Natural killer cell (primary cell): ENCODE measurements around the gene FZD4. TPM values are rescaled to one million over a fixed set of nuclear protein-coding genes. Genes with fewer than 3 reads are reported as not detected.
"Not testable (repeated sequence)": the region's sequence is repeated elsewhere in the genome, so short reads cannot be mapped to it uniquely, and the experiment has no call there.

Source experiments
- ATAC-seq, 3 donors: fragments of 150-1000 bp in 2 of 3; fragments of 200-7000 bp in 1 of 3; cut with Tn5 transposase; 1 replicate in 1 of 3; 2 replicates in 2 of 3; pipeline ENCODE4 v1.10.0; 2021; ENCODE audit warnings: mild to moderate bottlenecking in 2 of 3, moderate library complexity in 2 of 3
- DNase-seq, 2 donors: peaks; one replicate each; pipeline versions ENCODE4 v3.0.0 to v3.0.0-alpha.2; 2013 to 2021; ENCODE audit warnings: mixed read lengths in 1 of 2
- H3K27ac ChIP-seq: one replicate; pipeline ENCODE4 v1.5.1; 2013; ENCODE audit warnings: mild to moderate bottlenecking, low read length
- H3K27me3 ChIP-seq: one replicate; pipeline ENCODE4 v1.6.1; 2013; ENCODE audit warnings: low read length; ENCODE audit not compliant: control insufficient read depth, insufficient read depth
- H3K36me3 ChIP-seq: one replicate; pipeline ENCODE4 v1.6.1; 2013; ENCODE audit warnings: low read length; ENCODE audit not compliant: control insufficient read depth, insufficient read depth
- H3K4me1 ChIP-seq: one replicate; pipeline ENCODE4 v1.6.1; 2013; ENCODE audit warnings: low read length; ENCODE audit not compliant: control insufficient read depth, insufficient read depth
- H3K4me3 ChIP-seq: one replicate; pipeline ENCODE4 v1.5.1; 2013; ENCODE audit warnings: low read length
- H3K9me3 ChIP-seq: one replicate; pipeline ENCODE4 v1.6.1; 2013; ENCODE audit warnings: low read length; ENCODE audit not compliant: control insufficient read depth, insufficient read depth
- H3K27ac Mint-ChIP-seq, 2 donors: one replicate each; pipeline ENCODE4 v1.8.0; 2022; ENCODE audit warnings: mild to moderate bottlenecking in 2 of 2, mixed read lengths in 2 of 2, moderate library complexity in 1 of 2
- H3K27me3 Mint-ChIP-seq, 2 donors: one replicate each; pipeline ENCODE4 v1.8.0; 2022; ENCODE audit warnings: low read depth in 2 of 2, mixed read lengths in 2 of 2
- H3K36me3 Mint-ChIP-seq: one replicate; pipeline ENCODE4 v1.8.0; 2022; ENCODE audit warnings: mixed read lengths
- H3K4me1 Mint-ChIP-seq, 2 donors: one replicate each; pipeline ENCODE4 v1.8.0; 2022; ENCODE audit warnings: mixed read lengths in 2 of 2
- H3K4me3 Mint-ChIP-seq: one replicate; pipeline ENCODE4 v1.8.0; 2022; ENCODE audit warnings: mild to moderate bottlenecking, moderate library complexity, mixed read lengths
- H3K9me3 Mint-ChIP-seq, 2 donors: one replicate each; pipeline ENCODE4 v1.8.0; 2022; ENCODE audit warnings: mixed read lengths in 2 of 2
- CTCF ChIP-seq: fragments of 200-600 bp; IDR thresholded peaks from one replicate; pipeline ENCODE4 v1.8.0; 2022; ENCODE audit warnings: antibody characterized with exemption
- WGBS: methylation state at CpG from one replicate; pipeline ENCODE4 v1.1.7; 2013; ENCODE audit warnings: missing lambda C conversion rate; ENCODE audit not compliant: insufficient coverage; 5-methylcytosine and 5-hydroxymethylcytosine counted together
- intact Hi-C: fragments of 100-400 bp; cut with micrococcal nuclease; formaldehyde crosslinking; loops from one replicate; pipeline ENCODE4 v1.14.2; 2022
- total RNA-seq, 4 donors: library from RNA; stranded (reverse); fragments of 120-200 nt in 1 of 4; gene quantifications; one replicate each; pipeline versions ENCODE4 v1.2.3 to v1.2.4, GENCODE V29; 2013 to 2022

The FZD4 gene
- total RNA-seq, 3 donors from 2014 or later (not counting 1 experiment from before 2014, with no cell fraction given) = 0.02 to 0.11 (median 0.05) TPM

GRCh38 chr11:86999388-86999787, 44.2 kb upstream of the FZD4 start:
- Histone ChIP-seq H3K27me3 (no peaks in the 10 kb centered on the region), H3K4me3 (no peak overlapping the region), H3K27ac (no peak overlapping the region), H3K9me3 (no peaks in the 10 kb centered on the region), H3K4me1 (no peaks in the 10 kb centered on the region), H3K36me3 (no peaks in the 10 kb centered on the region)
- DNase-seq (no peak), ATAC-seq (no peak)
- WGBS = 100% methylated on average over 1 of the region's 1 CpG
- Mint-ChIP-seq H3K9me3 (no peaks in the 10 kb centered on the region), H3K4me3 (no peak overlapping the region), H3K27ac (no peak overlapping the region), H3K4me1 (no peaks in the 10 kb centered on the region), H3K27me3 (no peaks in the 10 kb centered on the region), H3K36me3 (no peaks in the 10 kb centered on the region)
- TF ChIP-seq CTCF = no peak
- intact Hi-C loops = no loop called here

GRCh38 chr11:86996953-86997570, 41.9 kb upstream of the FZD4 start:
- H3K27ac ChIP-seq = no peak overlapping the region
- no peak overlapping the region for H3K4me3 ChIP-seq
- H3K9me3 ChIP-seq = no peaks in the 10 kb centered on the region
- H3K36me3 Mint-ChIP-seq = no peaks in the 10 kb centered on the region
- no peaks in the 10 kb centered on the region for H3K27me3 Mint-ChIP-seq
- no peaks in the 10 kb centered on the region for H3K36me3 ChIP-seq
- TF ChIP-seq CTCF = no peak
- DNase-seq (no peak), ATAC-seq (no peak)
- H3K4me1 Mint-ChIP-seq = no peaks in the 10 kb centered on the region
- no peak overlapping the region for H3K27ac Mint-ChIP-seq
- WGBS = 100% methylated on average over 1 of the region's 1 CpG
- no peak overlapping the region for H3K4me3 Mint-ChIP-seq
- no peaks in the 10 kb centered on the region for H3K9me3 Mint-ChIP-seq
- no peaks in the 10 kb centered on the region for H3K4me1 ChIP-seq
- no peaks in the 10 kb centered on the region for H3K27me3 ChIP-seq
- intact Hi-C loops = no loop called here

GRCh38 chr11:86993031-86993430, 37.8 kb upstream of the FZD4 start:
- no peak overlapping the region for H3K27ac Mint-ChIP-seq
- no peak overlapping the region for H3K27ac ChIP-seq

GRCh38 chr11:86992340-86992739, 37.1 kb upstream of the FZD4 start:
- H3K27ac Mint-ChIP-seq, H3K36me3 Mint-ChIP-seq, H3K4me3 Mint-ChIP-seq, H3K4me1 ChIP-seq, H3K4me3 ChIP-seq, H3K9me3 ChIP-seq, H3K27ac ChIP-seq, ATAC-seq, H3K4me1 Mint-ChIP-seq, DNase-seq, H3K27me3 ChIP-seq, intact Hi-C loops, H3K9me3 Mint-ChIP-seq, H3K27me3 Mint-ChIP-seq, H3K36me3 ChIP-seq: not testable (repeated sequence)
- 86% methylated on average over 4 of the region's 4 CpGs for WGBS

More at GRCh38 chr11:86993031-86993430, 37.8 kb upstream of the FZD4 start:
- Mint-ChIP-seq H3K27me3 (peaks cover 0 to 3% of the 10 kb centered on the region in 2 donors), H3K36me3 (no peaks in the 10 kb centered on the region), H3K4me1 (no peaks in the 10 kb centered on the region), H3K9me3 (no peaks in the 10 kb centered on the region), H3K4me3 (no peak overlapping the region)
- no peak overlapping the region for H3K4me3 ChIP-seq
- intact Hi-C loops = no loop called here
- no peak for ATAC-seq
- no peaks in the 10 kb centered on the region for H3K27me3 ChIP-seq
- TF ChIP-seq CTCF = no peak
- no peak for DNase-seq
- 68% methylated on average over 3 of the region's 3 CpGs for WGBS
- no peaks in the 10 kb centered on the region for H3K9me3 ChIP-seq
- no peaks in the 10 kb centered on the region for H3K36me3 ChIP-seq
- no peaks in the 10 kb centered on the region for H3K4me1 ChIP-seq
